SJSA1 (cell line): ENCODE measurements around the gene HMOX1. TPM values are rescaled to one million over a fixed set of nuclear protein-coding genes. Genes with fewer than 3 reads are reported as not detected.
"Not testable (repeated sequence)": the region's sequence is repeated elsewhere in the genome, so short reads cannot be mapped to it uniquely, and the experiment has no call there.

Source experiments
- DNase-seq, 2 experiments: peaks; one replicate each; pipeline ENCODE4 v3.0.0-alpha.2; 2015 to 2020; ENCODE audit warnings: low spot score in 2 of 2, low read depth in 1 of 2
- H3K27ac ChIP-seq: fragments of 250-450 bp; sonication (Bioruptor Pico); 2 replicates; pipeline ENCODE4 v1.5.1; 2020; ENCODE audit warnings: mild to moderate bottlenecking, moderate library complexity
- H3K27me3 ChIP-seq: fragments of 250-450 bp; sonication (Bioruptor Pico); replicated peaks from 2 replicates; pipeline ENCODE4 v1.5.1; 2020; ENCODE audit warnings: mild to moderate bottlenecking, moderate library complexity
- H3K36me3 ChIP-seq: fragments of 250-450 bp; sonication (Bioruptor Pico); 2 replicates; pipeline ENCODE4 v1.5.1; 2020; ENCODE audit warnings: mild to moderate bottlenecking
- H3K4me1 ChIP-seq: fragments of 250-450 bp; sonication (Bioruptor Pico); replicated peaks from 2 replicates; pipeline ENCODE4 v1.6.1; 2021; ENCODE audit warnings: mild to moderate bottlenecking
- H3K4me3 ChIP-seq: fragments of 250-450 bp; sonication (Bioruptor Pico); 2 replicates; pipeline ENCODE4 v1.5.1; 2020; ENCODE audit warnings: mild to moderate bottlenecking
- H3K9me3 ChIP-seq: fragments of 250-450 bp; sonication (Bioruptor Pico); replicated peaks from 2 replicates; pipeline ENCODE4 v1.5.1; 2020; ENCODE audit warnings: mild to moderate bottlenecking
- total RNA-seq: library from RNA; depleted of rRNA; stranded (reverse); fragments of >200 nt; shearing (Covaris generic); gene quantifications from 2 replicates; pipeline ENCODE4 v1.2.3, GENCODE V29; 2014

The HMOX1 gene
- total RNA-seq, 1 experiment from 2014 or later, result 5.6 TPM

- DNase-seq, result no peak
These were observed 51.5 kb downstream of the HMOX1 start for GRCh38 chr22:35432228-35432905.

GRCh38 chr22:35434061-35434710, 53.3 kb downstream of the HMOX1 start:
- peaks cover 8% of the 10 kb centered on the region for H3K4me1 ChIP-seq
- peaks cover 7% of the 10 kb centered on the region; the same call in 1 of the 2 replicates for H3K9me3 ChIP-seq
- DNase-seq, result no peak
- H3K27ac ChIP-seq, result no peak overlapping the region
- H3K27me3 ChIP-seq, result no peaks in the 10 kb centered on the region
- H3K4me3 ChIP-seq, result no peak overlapping the region
- peaks cover 45% of the 10 kb centered on the region for H3K36me3 ChIP-seq

More at GRCh38 chr22:35432228-35432905, 51.5 kb downstream of the HMOX1 start:
- Histone ChIP-seq H3K4me3 (no peak overlapping the region), H3K4me1 (peaks cover 8% of the 10 kb centered on the region), H3K27me3 (no peaks in the 10 kb centered on the region), H3K9me3 (peaks cover 7% of the 10 kb centered on the region; the same call in 1 of the 2 replicates), H3K27ac (no peak overlapping the region), H3K36me3 (peaks cover 56% of the 10 kb centered on the region)

DNA sequence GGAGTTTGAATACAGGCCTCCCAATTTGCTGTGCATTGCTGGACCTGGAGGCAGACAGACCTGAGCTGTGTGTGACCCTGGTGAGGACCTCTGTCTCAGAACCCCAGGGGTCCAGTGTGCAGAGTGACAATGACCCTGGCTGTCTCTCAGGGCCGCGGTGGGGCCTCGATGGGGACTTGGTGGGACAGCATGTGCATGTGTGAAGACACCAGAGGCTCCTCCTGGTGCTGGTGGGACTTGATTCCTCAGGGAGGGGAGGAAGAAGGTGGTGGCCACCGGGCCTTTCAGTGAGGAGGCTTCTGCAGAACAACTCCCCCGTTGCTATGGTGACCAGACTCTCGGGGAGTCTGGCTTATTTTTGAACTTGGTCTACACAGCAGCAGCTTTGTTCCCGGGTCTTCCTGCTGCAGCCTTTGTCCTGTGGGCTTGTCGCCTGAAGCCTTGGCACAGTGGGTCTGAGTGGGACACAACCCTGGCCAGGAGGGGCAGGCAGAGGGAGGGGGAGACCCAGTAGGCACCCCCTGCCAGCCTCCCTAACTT, 54.4 kb downstream of the HMOX1 start:
- Histone ChIP-seq H3K36me3 (peaks cover 39% of the 10 kb centered on the region), H3K4me3 (no peak overlapping the region), H3K27me3 (no peaks in the 10 kb centered on the region), H3K9me3 (peaks cover 7% of the 10 kb centered on the region; the same call in 1 of the 2 replicates), H3K4me1 (peaks cover 8% of the 10 kb centered on the region), H3K27ac (no peak overlapping the region)
- no peak for DNase-seq

DNA sequence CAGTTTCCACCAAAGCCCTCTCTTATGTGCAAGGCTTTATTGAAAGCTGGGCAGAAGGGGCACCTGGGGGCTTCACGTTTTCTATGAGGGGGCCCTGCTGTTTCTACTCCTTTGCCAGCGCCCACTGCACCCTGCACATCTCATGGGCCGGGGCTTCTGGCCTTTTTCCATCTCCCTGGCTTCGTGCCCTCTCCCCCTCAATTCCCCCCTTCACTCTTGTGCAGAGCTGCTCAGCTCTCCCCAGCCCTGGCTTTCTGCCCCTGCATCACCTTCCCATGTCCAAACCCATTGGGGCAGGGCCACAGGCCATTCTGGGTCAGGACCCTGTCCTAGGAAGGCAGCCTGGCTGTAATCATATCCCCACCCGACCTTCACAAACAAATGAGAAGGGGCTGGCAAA, 55.5 kb downstream of the HMOX1 start:
- Histone ChIP-seq H3K27me3 (no peaks in the 10 kb centered on the region), H3K4me1 (peaks cover 2% of the 10 kb centered on the region; the same call in 1 of the 2 replicates), H3K27ac (no peak overlapping the region), H3K36me3 (peaks cover 38% of the 10 kb centered on the region), H3K9me3 (peaks cover 7% of the 10 kb centered on the region; the same call in 1 of the 2 replicates), H3K4me3 (no peak overlapping the region)
- no peak for DNase-seq

GRCh38 chr22:35437049-35437448, 56.2 kb downstream of the HMOX1 start:
- Histone ChIP-seq H3K27ac (no peak overlapping the region), H3K4me3 (no peak overlapping the region), H3K36me3 (peaks cover 32% of the 10 kb centered on the region), H3K9me3 (peaks cover 7% of the 10 kb centered on the region; the same call in 1 of the 2 replicates), H3K27me3 (no peaks in the 10 kb centered on the region), H3K4me1 (no peaks in the 10 kb centered on the region)
- no peak for DNase-seq

- H3K4me1 ChIP-seq, H3K4me3 ChIP-seq, H3K27ac ChIP-seq, H3K9me3 ChIP-seq, H3K27me3 ChIP-seq, DNase-seq: not testable (repeated sequence)
- peaks cover 14% of the 10 kb centered on the region for H3K36me3 ChIP-seq
These were observed 57.9 kb downstream of the HMOX1 start for GRCh38 chr22:35438673-35439364.

- no peaks in the 10 kb centered on the region for H3K9me3 ChIP-seq
- no peak overlapping the region for H3K4me3 ChIP-seq
- DNase-seq, result no peak
- H3K27me3 ChIP-seq, result no peaks in the 10 kb centered on the region
- H3K27ac ChIP-seq, result no peak overlapping the region
- no peaks in the 10 kb centered on the region for H3K4me1 ChIP-seq
- H3K36me3 ChIP-seq, result peaks cover 9% of the 10 kb centered on the region; the same call in 1 of the 2 replicates
These were observed 58.4 kb downstream of the HMOX1 start for GRCh38 chr22:35439365-35439717.

DNA sequence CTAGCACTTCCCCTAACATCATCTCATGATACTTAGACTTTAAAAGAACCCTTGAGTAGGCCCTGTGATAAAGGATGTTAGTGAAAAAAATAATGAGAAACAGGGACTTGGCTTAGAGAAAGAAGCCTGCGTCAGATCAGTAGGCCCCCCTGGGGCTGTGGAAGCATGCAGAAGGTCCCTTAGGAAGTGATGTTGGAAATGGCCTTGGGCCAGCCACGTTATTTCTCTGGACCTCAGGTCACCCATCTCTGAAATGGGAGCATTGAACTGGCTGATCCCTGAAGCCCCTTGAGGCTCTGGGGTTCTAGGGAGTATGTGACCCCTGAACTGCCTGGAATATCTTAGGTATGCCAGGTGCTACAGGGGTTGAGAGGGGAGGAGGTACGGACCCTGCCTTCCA, 59.2 kb downstream of the HMOX1 start:
- H3K4me1 ChIP-seq, result no peaks in the 10 kb centered on the region

GRCh38 chr22:35441489-35442100, 60.7 kb downstream of the HMOX1 start:
- no peak overlapping the region for H3K4me3 ChIP-seq
- DNase-seq, result no peak

More for the DNA sequence above, 59.2 kb downstream of the HMOX1 start:
- Histone ChIP-seq H3K4me3 (no peak overlapping the region), H3K27me3 (no peaks in the 10 kb centered on the region), H3K9me3 (no peaks in the 10 kb centered on the region), H3K27ac (no peak overlapping the region), H3K36me3 (0 out of 2 replicates have a peak, but pooled peaks cover 4% of the 10 kb centered on the region)
- DNase-seq, result no peak

DNA sequence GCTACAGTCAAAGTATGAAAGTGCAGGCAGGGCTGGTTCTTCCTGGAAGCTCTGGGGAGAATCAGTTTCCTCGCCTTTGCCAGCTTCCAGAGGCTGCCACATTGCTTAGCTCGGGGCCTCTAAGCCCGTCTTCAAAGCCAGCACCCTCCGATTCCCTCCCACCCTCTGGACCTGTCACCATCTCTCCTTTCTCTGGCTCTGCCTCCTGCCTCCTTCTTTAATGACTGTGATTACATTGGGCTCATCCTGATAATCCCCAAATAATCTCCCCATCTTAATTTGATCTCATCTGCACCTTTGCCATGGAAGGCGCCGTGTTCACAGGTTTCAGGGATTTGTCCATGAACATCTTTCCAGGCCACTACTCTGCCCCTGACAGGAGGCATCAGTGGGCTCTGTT, 61.6 kb downstream of the HMOX1 start:
- no peak for DNase-seq
- Histone ChIP-seq H3K4me1 (peaks cover 16% of the 10 kb centered on the region), H3K4me3 (no peak overlapping the region), H3K9me3 (no peaks in the 10 kb centered on the region), H3K36me3 (no peaks in the 10 kb centered on the region), H3K27ac (no peak overlapping the region), H3K27me3 (no peaks in the 10 kb centered on the region)

More at GRCh38 chr22:35441489-35442100, 60.7 kb downstream of the HMOX1 start:
- H3K36me3 ChIP-seq, result 0 out of 2 replicates have a peak, but pooled peaks cover 4% of the 10 kb centered on the region
- no peak overlapping the region for H3K27ac ChIP-seq
- H3K4me1 ChIP-seq, result peaks cover 9% of the 10 kb centered on the region
- H3K9me3 ChIP-seq, result no peaks in the 10 kb centered on the region
- H3K27me3 ChIP-seq, result no peaks in the 10 kb centered on the region

- peaks cover 23% of the 10 kb centered on the region for H3K4me1 ChIP-seq
- no peak for DNase-seq
- no peak overlapping the region for H3K27ac ChIP-seq
- peaks cover 2% of the 10 kb centered on the region; the same call in 1 of the 2 replicates for H3K36me3 ChIP-seq
- no peaks in the 10 kb centered on the region for H3K27me3 ChIP-seq
- H3K4me3 ChIP-seq, result no peak overlapping the region
- H3K9me3 ChIP-seq, result no peaks in the 10 kb centered on the region
These were observed 62.4 kb downstream of the HMOX1 start for GRCh38 chr22:35443338-35443737.
